HEK293 (cell line): ENCODE results near the gene NIN.

Source experiments
- CTCF ChIP-seq: fragments of 450-650 bp; formaldehyde crosslinking; IDR thresholded peaks from 2 replicates; pipeline ENCODE4 v1.5.1; 2016; ENCODE audit warnings: missing biosample characterization, missing genetic modification characterization
- GLI4 ChIP-seq: fragments of 450-650 bp; formaldehyde crosslinking; IDR thresholded peaks from 2 replicates; pipeline ENCODE4 v1.5.1; 2016; ENCODE audit warnings: missing biosample characterization, missing genetic modification characterization
- HOXD13 ChIP-seq: sonication (generic); formaldehyde crosslinking; IDR thresholded peaks from 2 replicates; pipeline ENCODE4 v1.8.0; 2022; ENCODE audit warnings: missing genetic modification reagents, borderline replicate concordance
- PRDM10 ChIP-seq: fragments of 450-650 bp; formaldehyde crosslinking; IDR thresholded peaks from 2 replicates; pipeline ENCODE4 v1.5.1; 2016; ENCODE audit warnings: missing biosample characterization, missing genetic modification characterization
- REPIN1 ChIP-seq: fragments of 450-650 bp; formaldehyde crosslinking; IDR thresholded peaks from 2 replicates; pipeline ENCODE4 v1.5.1; 2017; ENCODE audit warnings: missing biosample characterization, missing genetic modification characterization, low read depth
- SP3 ChIP-seq: fragments of 450-650 bp; formaldehyde crosslinking; IDR thresholded peaks from 2 replicates; pipeline ENCODE4 v1.5.1; 2016; ENCODE audit warnings: missing biosample characterization, missing genetic modification characterization
- ZNF146 ChIP-seq: fragments of 450-650 bp; formaldehyde crosslinking; IDR thresholded peaks from 2 replicates; pipeline ENCODE4 v1.5.1; 2016; ENCODE audit warnings: missing biosample characterization, missing genetic modification characterization
- ZNF174 ChIP-seq: fragments of 450-650 bp; formaldehyde crosslinking; IDR thresholded peaks from 2 replicates; pipeline ENCODE4 v1.5.0; 2017; ENCODE audit warnings: missing biosample characterization, mild to moderate bottlenecking, missing genetic modification characterization
- ZNF394 ChIP-seq: fragments of 450-650 bp; formaldehyde crosslinking; IDR thresholded peaks from 2 replicates; pipeline ENCODE4 v1.5.1; 2016; ENCODE audit warnings: missing biosample characterization, missing genetic modification characterization, mild to moderate bottlenecking, moderate library complexity, borderline replicate concordance
- ZNF560 ChIP-seq: fragments of 450-650 bp; formaldehyde crosslinking; IDR thresholded peaks from 2 replicates; pipeline ENCODE4 v1.5.1; 2017; ENCODE audit warnings: missing biosample characterization, missing genetic modification characterization, borderline replicate concordance
- ZSCAN30 ChIP-seq: fragments of 450-650 bp; IDR thresholded peaks from 2 replicates; pipeline ENCODE4 v1.5.1; 2018; ENCODE audit warnings: missing biosample characterization, mild to moderate bottlenecking, missing genetic modification characterization, moderate library complexity
- TF ChIP-seq, protein P1 (sequence below): fragments of 450-650 bp; formaldehyde crosslinking; IDR thresholded peaks from 2 replicates; pipeline ENCODE4 v1.5.1; 2017; ENCODE audit warnings: missing biosample characterization, missing genetic modification characterization
- TF ChIP-seq, protein P2 (sequence below): sonication (generic); formaldehyde crosslinking; IDR thresholded peaks from 2 replicates; pipeline ENCODE4 v1.8.1; 2022; ENCODE audit warnings: mild to moderate bottlenecking, moderate library complexity, missing genetic modification reagents

GRCh38 chr14:50766338-50766886, 64.5 kb downstream of the NIN start:
- TF ChIP-seq ZSCAN30 (tag by site-specific recombination) (no peak), SP3 (tag by site-specific recombination) (no peak), ZNF146 (no peak), ZNF394 (no peak), REPIN1 (tag by site-specific recombination) (no peak), ZNF174 (tag by site-specific recombination) (no peak), CTCF (no peak), PRDM10 (tag by site-specific recombination) (no peak), ZNF560 (tag by site-specific recombination) (no peak), HOXD13 (CRISPR knock-in tag) (no peak), GLI4 (tag by site-specific recombination) (no peak)
- TF ChIP-seq, protein P1, sequence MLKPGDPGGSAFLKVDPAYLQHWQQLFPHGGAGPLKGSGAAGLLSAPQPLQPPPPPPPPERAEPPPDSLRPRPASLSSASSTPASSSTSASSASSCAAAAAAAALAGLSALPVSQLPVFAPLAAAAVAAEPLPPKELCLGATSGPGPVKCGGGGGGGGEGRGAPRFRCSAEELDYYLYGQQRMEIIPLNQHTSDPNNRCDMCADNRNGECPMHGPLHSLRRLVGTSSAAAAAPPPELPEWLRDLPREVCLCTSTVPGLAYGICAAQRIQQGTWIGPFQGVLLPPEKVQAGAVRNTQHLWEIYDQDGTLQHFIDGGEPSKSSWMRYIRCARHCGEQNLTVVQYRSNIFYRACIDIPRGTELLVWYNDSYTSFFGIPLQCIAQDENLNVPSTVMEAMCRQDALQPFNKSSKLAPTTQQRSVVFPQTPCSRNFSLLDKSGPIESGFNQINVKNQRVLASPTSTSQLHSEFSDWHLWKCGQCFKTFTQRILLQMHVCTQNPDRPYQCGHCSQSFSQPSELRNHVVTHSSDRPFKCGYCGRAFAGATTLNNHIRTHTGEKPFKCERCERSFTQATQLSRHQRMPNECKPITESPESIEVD = no peak
- TF ChIP-seq, protein P2, sequence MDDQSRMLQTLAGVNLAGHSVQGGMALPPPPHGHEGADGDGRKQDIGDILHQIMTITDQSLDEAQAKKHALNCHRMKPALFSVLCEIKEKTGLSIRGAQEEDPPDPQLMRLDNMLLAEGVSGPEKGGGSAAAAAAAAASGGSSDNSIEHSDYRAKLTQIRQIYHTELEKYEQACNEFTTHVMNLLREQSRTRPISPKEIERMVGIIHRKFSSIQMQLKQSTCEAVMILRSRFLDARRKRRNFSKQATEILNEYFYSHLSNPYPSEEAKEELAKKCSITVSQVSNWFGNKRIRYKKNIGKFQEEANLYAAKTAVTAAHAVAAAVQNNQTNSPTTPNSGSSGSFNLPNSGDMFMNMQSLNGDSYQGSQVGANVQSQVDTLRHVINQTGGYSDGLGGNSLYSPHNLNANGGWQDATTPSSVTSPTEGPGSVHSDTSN (CRISPR knock-in tag) = no peak
